Uterus (tissue), 2 donors: ENCODE results near the gene CEP112.

Source experiments
- POLR2A ChIP-seq, 2 donors: fragments of 450-650 bp; IDR thresholded peaks; one replicate each; pipeline ENCODE4 v1.6.1; 2016; ENCODE audit warnings: antibody characterized with exemption in 2 of 2, mild to moderate bottlenecking in 1 of 2, moderate library complexity in 1 of 2
- TF ChIP-seq, protein P1 (sequence below), 4 experiments: fragments of 200-600 bp in 2 of 4; fragments of 450-650 bp in 2 of 4; sonication (generic) in 2 of 4; IDR thresholded peaks; one replicate each; pipeline ENCODE4 v1.5.1; 2016 to 2019; ENCODE audit warnings: antibody characterized with exemption in 4 of 4, mild to moderate bottlenecking in 2 of 4, moderate library complexity in 1 of 4

DNA sequence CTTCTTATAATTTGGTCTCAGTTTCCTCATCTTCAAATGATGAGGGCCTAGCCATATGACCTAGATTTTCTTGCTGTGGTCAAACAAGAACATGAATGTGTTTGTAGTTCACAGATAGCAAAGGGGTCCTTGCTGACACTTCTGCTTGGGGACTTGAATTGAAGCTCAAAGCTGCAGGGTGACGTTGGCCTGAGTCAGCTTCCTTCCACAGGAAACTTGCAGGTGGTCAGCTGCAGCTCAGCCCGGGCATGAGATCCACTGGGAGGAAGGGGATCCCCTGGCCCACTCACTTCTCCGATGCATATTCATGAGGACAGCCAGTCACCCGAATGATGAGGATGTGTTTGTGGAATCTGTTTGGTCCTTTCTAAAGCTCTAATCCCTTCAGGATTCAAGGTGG is 587.9 kb downstream of the CEP112 start:
- TF ChIP-seq, protein P1, sequence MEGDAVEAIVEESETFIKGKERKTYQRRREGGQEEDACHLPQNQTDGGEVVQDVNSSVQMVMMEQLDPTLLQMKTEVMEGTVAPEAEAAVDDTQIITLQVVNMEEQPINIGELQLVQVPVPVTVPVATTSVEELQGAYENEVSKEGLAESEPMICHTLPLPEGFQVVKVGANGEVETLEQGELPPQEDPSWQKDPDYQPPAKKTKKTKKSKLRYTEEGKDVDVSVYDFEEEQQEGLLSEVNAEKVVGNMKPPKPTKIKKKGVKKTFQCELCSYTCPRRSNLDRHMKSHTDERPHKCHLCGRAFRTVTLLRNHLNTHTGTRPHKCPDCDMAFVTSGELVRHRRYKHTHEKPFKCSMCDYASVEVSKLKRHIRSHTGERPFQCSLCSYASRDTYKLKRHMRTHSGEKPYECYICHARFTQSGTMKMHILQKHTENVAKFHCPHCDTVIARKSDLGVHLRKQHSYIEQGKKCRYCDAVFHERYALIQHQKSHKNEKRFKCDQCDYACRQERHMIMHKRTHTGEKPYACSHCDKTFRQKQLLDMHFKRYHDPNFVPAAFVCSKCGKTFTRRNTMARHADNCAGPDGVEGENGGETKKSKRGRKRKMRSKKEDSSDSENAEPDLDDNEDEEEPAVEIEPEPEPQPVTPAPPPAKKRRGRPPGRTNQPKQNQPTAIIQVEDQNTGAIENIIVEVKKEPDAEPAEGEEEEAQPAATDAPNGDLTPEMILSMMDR (IDR thresholded peaks at IDR 0.05), result no peak
- TF ChIP-seq POLR2A (IDR thresholded peaks at IDR 0.05), result no peak
